HG02884 (cell line): Measurements from ENCODE around the gene CTDSP1.
A peak's percentile ranks its signal among the peaks of the same experiment; 100 is the strongest.

Source experiments
- ATAC-seq: cut with Tn5 transposase; IDR thresholded peaks from one replicate; pipeline ENCODE4 v1.9.1; 2021; ENCODE audit warnings: mild to moderate bottlenecking, moderate library complexity; ENCODE audit not compliant: unreplicated experiment

CTDSP1 gene

DNA sequence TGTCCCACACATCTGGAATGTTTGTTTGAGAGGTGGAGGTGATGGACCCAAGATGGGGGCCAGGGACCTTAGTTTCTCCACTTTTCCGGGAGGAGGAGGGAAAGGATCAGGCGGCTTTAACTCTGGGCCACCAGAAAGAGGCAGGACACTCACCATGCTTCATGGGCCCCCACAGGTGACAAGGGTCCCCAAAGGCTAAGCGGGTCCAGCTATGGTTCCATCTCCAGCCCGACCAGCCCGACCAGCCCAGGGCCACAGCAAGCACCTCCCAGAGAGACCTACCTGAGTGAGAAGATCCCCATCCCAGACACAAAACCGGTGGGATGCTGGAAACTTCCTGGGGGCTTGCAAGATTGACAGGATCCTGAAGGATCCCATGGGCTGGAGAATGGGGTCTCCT lies 16.9 kb upstream of the CTDSP1 start:
- no peak for ATAC-seq

DNA sequence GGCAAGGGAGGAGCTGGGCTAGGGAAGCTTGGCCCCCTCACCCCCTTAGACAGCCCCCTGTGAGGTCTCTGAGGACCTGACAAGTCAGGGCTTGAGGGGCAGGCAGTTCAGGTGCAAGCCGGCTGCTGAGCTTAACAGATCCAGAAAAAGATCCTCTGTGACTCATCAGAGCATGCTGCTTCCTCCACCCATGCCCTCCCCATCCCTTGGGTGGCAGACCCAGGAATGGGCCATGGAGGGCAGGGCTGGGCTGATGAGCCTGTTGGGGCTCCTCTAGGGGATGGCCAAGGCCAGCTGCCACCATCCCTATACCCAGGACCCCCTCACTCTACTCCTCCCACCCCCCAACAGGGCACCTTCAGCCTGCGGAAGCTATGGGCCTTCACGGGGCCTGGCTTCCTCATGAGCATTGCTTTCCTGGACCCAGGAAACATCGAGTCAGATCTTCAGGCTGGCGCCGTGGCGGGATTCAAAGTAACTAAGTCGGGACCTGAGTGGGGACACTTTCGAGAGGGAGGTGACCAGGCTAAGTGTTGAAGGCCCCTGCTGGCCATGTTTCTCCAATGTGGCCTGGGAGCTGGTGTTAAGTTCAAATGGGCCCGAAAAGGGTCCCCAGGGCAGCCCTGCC lies 15.7 kb upstream of the CTDSP1 start:
- no peak for ATAC-seq

DNA sequence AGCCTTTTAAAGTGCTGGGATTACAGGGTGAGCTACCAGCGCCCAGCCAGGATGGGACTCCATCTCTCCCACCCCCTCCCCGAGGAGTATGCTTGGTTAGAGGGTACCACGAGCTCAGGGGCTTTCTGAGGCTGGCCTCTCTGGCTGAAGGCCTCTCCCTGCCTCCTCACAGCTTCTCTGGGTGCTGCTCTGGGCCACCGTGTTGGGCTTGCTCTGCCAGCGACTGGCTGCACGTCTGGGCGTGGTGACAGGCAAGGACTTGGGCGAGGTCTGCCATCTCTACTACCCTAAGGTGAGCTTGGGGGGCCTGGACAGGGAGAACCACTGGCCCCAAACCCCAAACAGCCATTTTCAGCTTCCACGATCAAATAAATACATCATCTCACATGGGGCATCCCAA lies 14.7 kb upstream of the CTDSP1 start:
- ATAC-seq: no peak

DNA sequence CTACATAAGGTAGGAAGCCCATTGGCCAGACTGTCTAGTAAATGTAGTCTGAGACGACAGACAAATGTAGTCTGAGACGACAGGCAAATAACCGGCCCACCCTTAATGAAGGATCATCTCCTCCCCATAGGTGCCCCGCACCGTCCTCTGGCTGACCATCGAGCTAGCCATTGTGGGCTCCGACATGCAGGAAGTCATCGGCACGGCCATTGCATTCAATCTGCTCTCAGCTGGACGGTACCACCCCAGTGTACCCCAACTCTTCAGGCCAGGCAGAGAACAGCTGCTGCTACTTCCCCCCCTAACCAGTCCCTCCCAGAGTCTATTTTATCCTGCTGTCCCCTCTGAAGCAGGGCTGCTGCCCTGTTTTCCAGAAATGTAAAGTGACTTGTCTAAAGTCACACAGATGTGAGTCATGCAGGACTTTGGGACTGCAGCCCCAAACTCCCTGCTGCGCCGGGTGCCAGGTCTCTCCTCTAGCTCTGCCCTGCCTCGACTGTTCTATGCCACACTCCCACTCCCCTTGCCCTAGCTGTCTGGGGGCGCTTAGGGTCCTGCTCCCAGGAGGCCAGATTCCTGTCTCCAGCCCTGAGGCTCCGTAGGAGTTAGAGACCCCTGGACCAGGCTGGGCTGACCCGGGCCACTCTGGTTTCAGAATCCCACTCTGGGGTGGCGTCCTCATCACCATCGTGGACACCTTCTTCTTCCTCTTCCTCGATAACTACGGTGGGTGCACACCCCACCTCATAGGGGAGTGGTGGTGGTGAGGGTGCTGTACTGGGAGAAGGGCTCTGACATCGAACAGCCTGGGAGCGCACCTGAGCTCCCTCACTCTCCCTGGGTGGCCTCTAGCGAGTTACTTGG lies 12.9 kb upstream of the CTDSP1 start:
- no peak for ATAC-seq

DNA sequence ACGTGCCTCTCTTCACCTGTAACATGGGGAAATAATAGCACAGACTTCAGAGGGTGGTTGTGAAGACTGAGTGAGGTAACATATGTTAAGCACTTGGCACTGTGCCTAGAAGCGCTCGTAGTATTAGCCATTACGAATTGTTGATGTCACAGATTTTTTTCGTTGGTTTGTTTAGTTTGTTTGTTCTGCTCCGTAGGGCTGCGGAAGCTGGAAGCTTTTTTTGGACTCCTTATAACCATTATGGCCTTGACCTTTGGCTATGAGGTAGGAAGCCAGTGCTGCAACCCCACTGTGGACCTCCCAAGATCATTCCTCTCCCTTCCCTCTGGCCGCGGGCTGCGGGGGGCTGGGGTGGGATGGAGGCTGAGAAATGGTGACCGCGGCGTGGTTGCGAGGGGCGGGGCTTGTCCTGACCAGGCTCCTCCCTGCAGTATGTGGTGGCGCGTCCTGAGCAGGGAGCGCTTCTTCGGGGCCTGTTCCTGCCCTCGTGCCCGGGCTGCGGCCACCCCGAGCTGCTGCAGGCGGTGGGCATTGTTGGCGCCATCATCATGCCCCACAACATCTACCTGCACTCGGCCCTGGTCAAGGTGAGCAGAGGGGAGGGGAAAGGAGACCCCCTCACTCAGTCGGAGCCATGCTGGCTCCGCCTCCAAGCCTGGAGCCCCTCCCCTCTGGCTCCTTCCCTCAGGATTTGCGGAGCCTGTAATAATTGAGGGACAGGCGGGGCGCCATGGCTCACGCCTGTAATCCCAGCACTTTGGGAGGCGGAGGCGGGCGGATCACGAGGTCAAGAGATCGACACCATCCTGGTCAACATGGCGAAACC lies 12.1 kb upstream of the CTDSP1 start:
- no peak for ATAC-seq

DNA sequence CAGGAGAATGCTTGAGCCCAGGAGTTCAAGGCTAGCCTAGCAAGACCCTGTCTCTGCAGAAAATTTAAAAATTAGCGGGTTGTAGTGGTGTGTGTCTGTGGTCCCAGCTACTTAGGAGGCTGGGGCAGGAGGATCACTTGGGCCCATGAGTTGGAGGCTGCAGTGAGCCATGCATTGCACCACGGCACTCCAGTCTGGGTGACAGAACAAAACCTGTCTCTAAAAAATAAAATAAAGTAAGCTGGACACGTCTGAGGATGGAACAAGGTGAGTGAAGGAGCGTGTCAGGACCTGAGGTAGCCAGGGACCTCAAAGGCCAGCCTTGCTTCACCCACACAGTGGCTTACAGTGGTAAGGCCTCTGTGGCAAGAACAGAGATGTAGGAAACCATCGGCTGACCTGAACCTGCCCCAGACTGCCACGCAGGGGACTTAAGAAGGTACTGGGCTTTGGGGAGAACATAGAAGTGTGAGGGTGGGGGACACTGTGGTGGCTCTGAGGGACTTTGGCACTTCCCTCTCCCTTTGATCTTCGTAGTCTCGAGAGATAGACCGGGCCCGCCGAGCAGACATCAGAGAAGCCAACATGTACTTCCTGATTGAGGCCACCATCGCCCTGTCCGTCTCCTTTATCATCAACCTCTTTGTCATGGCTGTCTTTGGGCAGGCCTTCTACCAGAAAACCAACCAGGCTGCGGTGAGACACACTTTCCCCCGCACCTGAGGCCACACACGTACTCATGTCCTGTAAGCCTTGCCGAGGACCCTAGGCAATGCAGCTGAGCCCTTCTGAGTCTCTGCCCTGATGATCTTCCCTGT lies 10.1 kb upstream of the CTDSP1 start:
- no peak for ATAC-seq

DNA sequence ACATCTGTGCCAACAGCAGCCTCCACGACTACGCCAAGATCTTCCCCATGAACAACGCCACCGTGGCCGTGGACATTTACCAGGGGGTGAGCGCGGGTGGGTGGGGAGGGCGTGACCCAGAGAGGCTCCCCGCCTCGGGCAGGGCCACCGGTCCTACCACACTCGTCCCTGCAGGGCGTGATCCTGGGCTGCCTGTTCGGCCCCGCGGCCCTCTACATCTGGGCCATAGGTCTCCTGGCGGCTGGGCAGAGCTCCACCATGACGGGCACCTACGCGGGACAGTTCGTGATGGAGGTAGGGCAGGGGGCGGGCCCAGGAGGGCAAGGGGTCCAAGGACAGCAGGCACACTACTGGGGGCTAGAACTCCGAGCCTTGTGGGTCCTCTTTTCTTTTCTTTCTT lies 8.5 kb upstream of the CTDSP1 start:
- no peak for ATAC-seq

DNA sequence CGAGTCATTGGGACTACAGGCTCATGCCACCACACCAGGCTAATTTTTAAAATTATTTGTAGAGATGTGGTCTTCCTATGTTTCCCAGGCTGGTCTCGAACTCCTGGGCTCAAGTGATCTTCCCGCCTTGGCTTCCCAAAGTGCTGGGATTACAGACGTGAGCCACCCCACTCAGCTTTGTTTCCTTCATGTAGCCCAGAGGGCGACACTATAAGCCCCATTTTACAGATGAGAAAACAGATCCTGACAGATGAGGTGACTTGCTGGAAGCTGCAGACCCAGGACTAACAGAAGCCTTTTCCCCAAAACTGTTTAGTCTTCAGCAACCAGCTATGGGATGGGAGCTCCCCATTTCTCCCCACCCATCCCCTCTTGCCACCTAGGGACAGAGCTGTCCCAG lies 7.2 kb upstream of the CTDSP1 start:
- ATAC-seq: no peak

DNA sequence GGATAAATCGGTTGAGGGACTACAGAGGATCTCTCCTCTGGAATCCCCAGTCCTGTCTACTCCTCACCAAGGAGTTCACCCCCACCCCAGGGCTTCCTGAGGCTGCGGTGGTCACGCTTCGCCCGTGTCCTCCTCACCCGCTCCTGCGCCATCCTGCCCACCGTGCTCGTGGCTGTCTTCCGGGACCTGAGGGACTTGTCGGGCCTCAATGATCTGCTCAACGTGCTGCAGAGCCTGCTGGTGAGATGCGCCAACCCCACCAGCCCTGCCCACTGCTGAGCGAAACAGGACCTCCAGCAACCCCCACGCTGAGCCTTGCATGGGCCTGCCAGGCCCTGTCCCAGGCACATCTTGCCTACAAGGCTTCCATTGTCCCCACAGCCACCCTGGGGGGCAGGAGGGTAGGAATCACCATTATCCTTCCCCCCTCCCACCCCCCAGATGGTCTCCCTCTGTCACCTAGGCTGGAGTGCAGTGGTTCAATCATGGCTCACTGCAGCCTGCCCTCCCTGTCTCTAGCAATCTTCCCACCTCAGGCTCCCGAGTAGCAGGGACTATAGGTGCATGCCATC lies 6.7 kb upstream of the CTDSP1 start:
- ATAC-seq: no peak

DNA sequence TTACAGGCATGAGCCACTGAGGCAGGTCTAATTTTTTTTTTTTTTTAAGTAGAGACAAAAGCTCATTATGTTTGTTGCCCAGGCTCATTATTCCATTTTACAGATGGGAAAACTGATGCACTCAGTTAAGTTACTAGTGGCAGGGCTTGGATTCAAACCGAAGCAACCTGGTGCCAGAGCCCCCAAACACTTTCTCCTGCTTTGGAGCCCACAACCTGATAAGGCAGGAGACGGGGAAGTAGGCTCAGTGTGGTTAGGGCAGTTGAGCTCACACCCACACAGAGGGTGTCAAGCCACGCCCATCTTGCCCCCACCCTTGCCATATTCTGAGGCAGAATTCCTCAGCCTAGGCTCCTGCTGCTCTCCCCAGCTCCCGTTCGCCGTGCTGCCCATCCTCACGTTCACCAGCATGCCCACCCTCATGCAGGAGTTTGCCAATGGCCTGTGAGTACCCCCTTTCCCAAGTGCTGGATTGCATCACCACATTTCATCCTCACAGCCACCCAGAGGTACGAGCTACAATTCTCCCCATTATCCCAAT lies 5.8 kb upstream of the CTDSP1 start:
- ATAC-seq: no peak

DNA sequence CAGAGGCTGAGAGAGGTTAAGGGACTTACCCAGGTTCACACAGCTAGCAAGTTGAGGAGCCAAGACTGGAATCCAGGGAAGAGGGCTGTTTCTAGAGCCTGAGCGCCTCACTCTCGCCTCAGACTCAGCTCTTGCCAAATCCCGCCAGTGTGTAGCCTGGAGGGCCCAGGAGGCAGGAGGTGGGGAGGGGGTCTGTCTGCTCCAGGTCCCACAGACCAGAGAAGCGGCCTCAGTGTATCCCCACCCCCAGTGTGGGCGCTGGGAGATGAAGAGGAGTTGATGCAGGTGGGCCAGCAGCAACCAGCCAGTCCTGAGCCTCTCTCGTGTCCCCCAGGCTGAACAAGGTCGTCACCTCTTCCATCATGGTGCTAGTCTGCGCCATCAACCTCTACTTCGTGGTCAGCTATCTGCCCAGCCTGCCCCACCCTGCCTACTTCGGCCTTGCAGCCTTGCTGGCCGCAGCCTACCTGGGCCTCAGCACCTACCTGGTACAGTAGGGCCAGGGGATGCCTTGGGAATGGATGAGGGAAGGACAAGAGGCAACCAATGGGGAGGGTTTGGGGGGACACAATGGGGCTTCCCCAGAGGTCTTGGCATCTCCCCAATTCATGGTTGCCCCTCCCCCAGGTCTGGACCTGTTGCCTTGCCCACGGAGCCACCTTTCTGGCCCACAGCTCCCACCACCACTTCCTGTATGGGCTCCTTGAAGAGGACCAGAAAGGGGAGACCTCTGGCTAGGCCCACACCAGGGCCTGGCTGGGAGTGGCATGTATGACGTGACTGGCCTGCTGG lies 5.2 kb upstream of the CTDSP1 start:
- ATAC-seq: no peak

DNA sequence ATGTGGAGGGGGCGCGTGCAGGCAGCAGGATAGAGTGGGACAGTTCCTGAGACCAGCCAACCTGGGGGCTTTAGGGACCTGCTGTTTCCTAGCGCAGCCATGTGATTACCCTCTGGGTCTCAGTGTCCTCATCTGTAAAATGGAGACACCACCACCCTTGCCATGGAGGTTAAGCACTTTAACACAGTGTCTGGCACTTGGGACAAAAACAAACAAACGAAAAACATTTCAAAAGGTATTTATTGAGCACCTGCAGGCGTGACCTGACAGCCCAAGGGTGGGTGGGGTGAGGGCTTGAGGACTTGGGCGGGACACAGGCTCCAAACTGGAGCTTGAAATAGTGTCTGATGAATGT lies 4.6 kb upstream of the CTDSP1 start:
- ATAC-seq: no peak

DNA sequence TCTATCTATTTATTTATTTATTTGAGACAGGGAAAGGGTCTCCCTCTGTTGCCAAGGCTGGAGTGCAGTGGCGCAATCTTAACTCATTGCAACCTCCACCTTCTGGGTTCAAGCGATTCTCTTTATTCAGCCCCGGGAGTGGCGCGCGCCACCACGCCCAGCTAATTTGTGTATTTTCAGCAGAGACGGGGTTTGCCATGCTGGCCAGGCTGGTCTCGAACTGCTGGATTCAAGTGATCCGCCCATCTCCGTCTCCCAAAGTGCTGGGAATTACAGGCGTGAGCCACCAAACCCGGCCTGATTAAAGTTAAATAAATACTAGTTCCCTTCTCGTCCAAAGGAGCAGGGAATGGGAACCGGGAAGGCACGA lies 4.2 kb upstream of the CTDSP1 start:
- no peak for ATAC-seq

DNA sequence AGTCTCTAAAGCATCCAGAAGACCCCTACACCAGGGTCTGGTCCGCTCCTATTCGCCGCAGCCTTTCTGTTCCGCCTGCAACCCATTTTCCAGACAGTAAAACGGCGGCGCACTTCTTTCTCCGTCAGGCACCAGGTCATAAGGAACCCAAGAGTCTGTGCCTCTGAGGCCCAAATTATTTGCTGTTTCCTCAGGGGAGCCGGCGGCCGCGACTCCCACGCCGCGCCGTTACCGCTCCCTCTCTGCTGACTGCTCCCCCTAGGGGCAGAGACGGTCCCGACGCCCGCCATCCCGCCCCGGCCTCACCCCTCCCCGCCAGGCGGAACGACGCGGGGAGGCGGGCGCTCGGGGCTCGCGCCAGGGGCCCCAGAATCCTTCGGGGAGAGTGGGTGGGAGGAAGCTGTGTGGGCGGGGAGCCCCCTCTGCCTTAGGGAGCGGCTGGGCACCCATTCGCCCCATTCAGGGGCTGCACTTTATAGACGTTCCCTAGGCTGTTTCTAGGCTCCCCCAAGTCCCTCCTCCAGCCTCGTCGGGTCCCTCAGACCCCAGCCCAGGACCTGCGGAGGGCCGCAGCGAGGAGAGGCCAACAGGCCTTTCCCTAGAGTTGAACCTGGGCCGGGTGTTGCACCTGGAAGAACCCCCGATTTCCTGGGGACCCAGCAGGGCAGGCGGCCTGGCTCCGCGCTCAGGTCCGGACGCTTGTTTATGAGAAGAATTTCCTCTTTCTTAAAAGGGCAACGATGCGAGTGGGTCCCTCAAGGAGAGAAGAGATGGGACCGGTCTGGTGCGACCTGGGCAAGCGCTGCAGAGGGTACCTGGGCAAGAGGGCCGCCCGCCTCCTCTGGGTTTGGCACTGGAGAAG lies 3.6 kb upstream of the CTDSP1 start:
- peak; percentile 49 for ATAC-seq

DNA sequence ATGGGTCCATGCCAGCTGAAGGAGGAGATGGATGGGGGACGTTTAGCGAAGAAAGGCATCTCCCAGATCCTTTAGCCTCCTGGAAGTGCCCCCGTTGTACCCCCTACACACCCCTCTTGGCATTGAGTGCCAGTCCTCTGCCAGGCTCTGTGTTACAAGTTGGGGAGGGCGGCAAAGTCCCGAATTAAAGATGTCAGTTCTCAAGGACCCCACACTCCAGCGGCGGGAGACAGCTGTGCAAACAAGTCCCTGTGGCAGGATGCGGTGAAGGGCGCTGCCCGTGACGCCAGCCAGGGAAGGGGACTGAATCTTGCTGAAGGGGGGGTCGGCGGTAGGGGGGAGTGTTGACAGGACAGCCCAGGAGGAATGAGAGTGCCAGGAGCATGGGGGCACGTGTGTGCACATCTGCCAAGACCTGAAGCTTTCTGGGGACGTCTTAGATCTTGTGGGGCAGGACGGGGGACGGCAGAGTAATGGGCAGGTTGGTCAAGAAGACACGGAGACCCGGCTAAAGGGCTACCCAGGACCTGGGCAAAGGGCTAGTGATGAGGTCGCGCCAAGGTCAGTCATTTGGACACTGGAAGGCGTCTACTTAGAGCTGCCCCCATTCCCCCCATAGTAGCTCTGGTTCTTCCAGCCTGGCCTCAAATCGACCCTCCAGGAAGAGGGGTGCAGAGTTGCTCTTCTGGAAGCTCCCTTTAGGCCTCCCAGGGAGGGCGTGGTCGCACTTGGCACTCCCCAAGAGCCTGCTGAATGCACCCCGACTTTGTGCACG lies 2.8 kb upstream of the CTDSP1 start:
- ATAC-seq: no peak

DNA sequence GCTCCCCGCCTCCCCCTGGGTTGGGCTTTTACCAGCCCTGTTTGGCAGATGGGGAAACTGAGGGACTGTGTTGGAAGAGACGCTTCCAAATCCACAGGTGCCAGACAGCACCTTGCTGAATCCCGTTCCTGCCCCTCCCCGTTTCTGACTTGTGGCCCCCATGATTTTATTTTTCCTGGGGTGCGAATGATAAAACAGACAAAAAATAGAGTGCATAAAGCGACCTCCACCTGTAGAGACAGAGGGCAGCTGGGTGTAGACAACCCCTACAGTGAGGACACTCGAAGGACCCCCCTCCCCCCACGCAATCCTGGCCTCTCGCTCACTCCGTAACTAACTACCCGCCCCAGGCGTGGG lies 2.2 kb upstream of the CTDSP1 start:
- no peak for ATAC-seq

DNA sequence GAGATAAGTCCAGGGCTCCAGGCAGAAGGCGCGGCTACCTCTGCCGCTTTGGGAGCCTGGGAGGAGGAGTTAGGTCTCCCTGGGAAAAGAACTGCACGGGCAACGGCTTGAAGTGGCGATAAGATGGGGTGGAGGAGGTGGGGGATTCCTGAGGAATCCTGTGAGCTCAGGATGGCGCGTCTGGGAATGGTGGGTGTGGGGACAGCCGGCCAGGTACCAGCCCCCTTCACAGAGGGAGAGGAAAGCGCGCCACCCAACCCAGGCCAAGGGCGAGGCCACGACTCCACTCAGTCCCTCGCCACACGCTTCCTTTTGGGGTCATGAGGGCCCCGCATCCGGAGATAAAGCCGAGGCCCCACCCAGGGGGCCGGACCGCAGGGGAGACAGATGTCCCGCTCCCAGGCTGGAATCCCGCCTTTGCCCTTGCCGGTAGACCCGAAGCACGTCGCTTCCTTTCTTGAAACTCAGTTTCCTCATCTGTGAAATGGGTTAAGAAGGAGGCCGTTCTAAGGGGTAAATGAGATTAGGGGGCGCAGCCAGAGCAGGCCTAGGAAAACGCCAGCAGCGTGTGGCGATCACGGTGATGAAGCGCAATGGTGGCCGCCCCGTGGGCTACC lies 1.7 kb upstream of the CTDSP1 start:
- ATAC-seq: no peak
